Measurements from ENCODE around the gene IL32. TPM values are rescaled to one million over a fixed set of nuclear protein-coding genes. Genes with fewer than 3 reads are reported as not detected.
A peak's percentile ranks its signal among the peaks of the same experiment; 100 is the strongest.

Gene IL32
- total RNA-seq, 1 donor from 2014 or later, result 79.1 TPM

- Histone ChIP-seq H3K9me3 (no peaks in the 10 kb centered on the region), H3K4me1 (peaks cover 41% of the 10 kb centered on the region), H3K27ac (peak overlapping the region; percentile 86), H3K27me3 (ENCODE audit: low read depth) (no peaks in the 10 kb centered on the region), H3K36me3 (no peaks in the 10 kb centered on the region), H3K4me3 (no peak overlapping the region)
- no peak for ATAC-seq
- no peak for TF ChIP-seq CTCF (IDR thresholded peaks at IDR 0.05)
- DNase-seq, result no peak
- intact Hi-C loops (cut with DNase I), result no loop called here
Measured at GRCh38 chr16:3060339-3061127, 4.9 kb upstream of the IL32 start.

- no peak overlapping the region for H3K27ac ChIP-seq
- H3K36me3 ChIP-seq, result no peaks in the 10 kb centered on the region
- H3K9me3 ChIP-seq, result no peaks in the 10 kb centered on the region
- TF ChIP-seq CTCF (IDR thresholded peaks at IDR 0.05), result no peak
- DNase-seq, result no peak
- no peak overlapping the region for H3K4me3 ChIP-seq
- no peaks in the 10 kb centered on the region for H3K27me3 ChIP-seq (ENCODE audit: low read depth)
- ATAC-seq, result no peak
- H3K4me1 ChIP-seq, result peaks cover 45% of the 10 kb centered on the region
- intact Hi-C loops (cut with DNase I), result no loop called here
Measured at GRCh38 chr16:3062553-3062952, 2.9 kb upstream of the IL32 start.

GRCh38 chr16:3063625-3064386 is 1.6 kb upstream of the IL32 start:
- DNase-seq (no peak), ATAC-seq (no peak)
- Histone ChIP-seq H3K4me1 (peaks cover 35% of the 10 kb centered on the region), H3K27ac (no peak overlapping the region), H3K27me3 (ENCODE audit: low read depth) (no peaks in the 10 kb centered on the region), H3K4me3 (no peak overlapping the region), H3K36me3 (peaks cover 4% of the 10 kb centered on the region), H3K9me3 (no peaks in the 10 kb centered on the region)
- TF ChIP-seq CTCF (IDR thresholded peaks at IDR 0.05), result no peak
- intact Hi-C loops (cut with DNase I), result no loop called here

GRCh38 chr16:3065742-3066439 is 451 bp downstream of the IL32 start:
- intact Hi-C loops (cut with DNase I), result no loop called here
- H3K27ac ChIP-seq, result peak overlapping the region; percentile 80
- H3K27me3 ChIP-seq (ENCODE audit: low read depth), result no peaks in the 10 kb centered on the region
- ATAC-seq (peak; percentile 10 to 25), DNase-seq (no peak)
- no peaks in the 10 kb centered on the region for H3K9me3 ChIP-seq
- H3K36me3 ChIP-seq, result peaks cover 4% of the 10 kb centered on the region
- H3K4me3 ChIP-seq, result peak overlapping the region; percentile 59
- no peak for TF ChIP-seq CTCF (IDR thresholded peaks at IDR 0.05)
- peaks cover 26% of the 10 kb centered on the region for H3K4me1 ChIP-seq

- no peak for TF ChIP-seq CTCF (IDR thresholded peaks at IDR 0.05)
- DNase-seq, result no peak
- Histone ChIP-seq H3K36me3 (peaks cover 4% of the 10 kb centered on the region), H3K27ac (peak overlapping the region; percentile 80), H3K4me3 (peak overlapping the region; percentile 59), H3K4me1 (peaks cover 26% of the 10 kb centered on the region), H3K27me3 (ENCODE audit: low read depth) (no peaks in the 10 kb centered on the region), H3K9me3 (no peaks in the 10 kb centered on the region)
- ATAC-seq, result peak in 1 of 2 donors; percentile 10
- intact Hi-C loops (cut with DNase I), result no loop called here
Measured at GRCh38 chr16:3066440-3066748, 954 bp downstream of the IL32 start.

Measured in lower lobe of right lung (tissue), 2 donors.